HG03432 (cell line): ENCODE results near the gene NME4.
"Not testable (repeated sequence)": the region's sequence is repeated elsewhere in the genome, so short reads cannot be mapped to it uniquely, and the experiment has no call there.

Source experiments
- ATAC-seq: cut with Tn5 transposase; IDR thresholded peaks from one replicate; pipeline ENCODE4 v1.9.1; 2021; ENCODE audit warnings: mild to moderate bottlenecking, moderate library complexity; ENCODE audit not compliant: unreplicated experiment

Gene NME4

DNA sequence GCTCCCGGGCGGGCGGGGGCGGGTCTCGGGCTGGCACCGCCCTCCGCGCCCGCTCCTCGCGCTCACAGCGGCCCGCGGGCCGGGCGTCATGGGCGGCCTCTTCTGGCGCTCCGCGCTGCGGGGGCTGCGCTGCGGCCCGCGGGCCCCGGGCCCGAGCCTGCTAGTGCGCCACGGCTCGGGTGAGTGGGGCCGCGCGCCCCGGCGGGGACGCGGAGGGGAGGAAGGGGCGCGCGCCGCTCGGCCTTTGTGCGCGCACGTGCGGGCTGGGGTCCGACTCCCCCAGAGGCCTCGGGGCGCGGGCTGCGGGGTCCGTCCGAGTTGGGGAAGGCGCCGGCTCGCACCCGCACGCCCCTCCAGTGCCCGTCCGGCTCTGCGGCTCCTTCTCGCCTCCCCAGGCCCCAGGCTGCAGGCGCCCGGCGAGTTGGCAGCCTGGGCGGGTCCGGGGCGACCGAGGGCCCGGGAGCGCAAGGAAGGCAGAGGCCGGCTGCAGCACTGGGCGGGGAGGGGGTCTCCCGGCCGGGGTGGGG, at the start of gene NME4:
Gene NME4, plus strand, starts transcription at position 65 of the 527 bp plus-strand sequence. Its CDS starts 24 bp downstream, at position 89.
- no peak for ATAC-seq

DNA sequence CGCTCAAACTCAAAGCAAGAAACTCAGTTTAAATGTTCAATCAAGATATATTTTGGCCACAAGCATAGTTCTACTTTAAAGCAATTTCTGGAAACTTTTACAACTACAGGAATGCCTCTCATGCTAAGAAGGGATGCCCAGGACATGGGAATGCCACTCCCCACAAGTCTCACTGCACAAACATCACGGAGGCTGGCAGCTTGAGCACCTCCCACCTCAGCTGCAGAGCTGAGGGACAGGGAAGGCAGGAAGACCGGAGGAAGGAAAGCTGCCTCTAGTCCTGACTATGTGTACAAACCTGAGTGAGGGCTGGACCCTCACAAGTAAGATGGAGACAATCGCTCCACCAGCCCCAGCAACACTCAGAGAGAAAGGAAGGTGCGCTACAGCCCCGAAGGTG, 49.8 kb upstream of the NME4 start:
- ATAC-seq: no peak

DNA sequence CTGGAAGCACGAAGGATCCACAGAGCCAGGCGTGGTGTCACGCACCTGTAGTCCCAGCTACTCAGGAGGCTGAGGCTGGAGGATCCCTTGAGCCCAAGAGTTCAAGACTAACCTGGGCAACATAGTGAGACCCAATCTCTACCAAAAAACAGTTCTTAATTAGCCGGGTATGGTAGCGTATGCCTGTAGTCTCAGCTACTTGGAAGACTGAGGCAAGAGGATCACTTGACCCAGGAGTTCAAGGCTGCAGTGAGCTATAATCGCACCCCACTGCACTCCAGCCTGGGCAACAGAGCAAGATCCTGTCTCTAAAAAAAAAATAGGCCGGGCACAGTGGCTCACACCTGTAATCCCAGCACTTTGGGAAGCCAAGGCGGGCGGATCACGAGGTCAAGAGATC, 48.5 kb upstream of the NME4 start:
- not testable (repeated sequence) for ATAC-seq

DNA sequence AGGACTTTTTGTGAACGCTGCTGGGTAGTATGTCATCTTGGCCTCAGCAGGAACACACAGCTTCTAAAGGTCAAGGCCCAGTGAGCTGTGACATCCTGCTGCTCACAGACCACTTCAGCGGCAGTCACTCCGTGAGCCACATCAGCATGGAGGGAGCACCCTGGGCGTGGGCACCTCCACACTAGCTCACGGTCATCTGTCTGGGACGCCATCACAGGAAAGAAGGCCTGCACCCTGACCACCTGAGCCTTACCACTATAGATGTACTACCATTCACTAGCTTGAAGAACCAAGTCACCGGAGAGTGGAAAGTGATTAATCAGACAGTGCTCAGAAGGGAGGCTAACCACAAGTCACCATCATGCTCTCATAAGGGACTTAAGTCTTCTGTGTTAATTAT, 47.8 kb upstream of the NME4 start:
- no peak for ATAC-seq

DNA sequence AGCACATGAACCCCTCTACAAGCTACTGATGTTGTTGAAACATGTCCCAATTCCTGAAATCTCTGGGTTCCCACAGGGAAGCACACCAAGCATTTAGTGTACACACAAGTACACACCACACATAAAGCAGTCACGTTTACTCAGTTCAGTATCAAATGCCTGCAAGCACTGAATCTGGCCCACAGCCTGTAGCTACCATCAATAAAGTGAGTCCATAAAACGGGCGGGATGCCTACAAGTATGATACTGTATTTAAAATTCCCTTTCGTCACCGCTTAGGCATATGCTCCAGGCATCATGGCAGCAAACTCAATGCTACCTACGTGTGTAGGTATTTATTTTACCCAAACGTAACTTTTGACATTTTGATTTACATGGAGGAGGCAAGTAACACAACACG, 46.8 kb upstream of the NME4 start:
- no peak for ATAC-seq

DNA sequence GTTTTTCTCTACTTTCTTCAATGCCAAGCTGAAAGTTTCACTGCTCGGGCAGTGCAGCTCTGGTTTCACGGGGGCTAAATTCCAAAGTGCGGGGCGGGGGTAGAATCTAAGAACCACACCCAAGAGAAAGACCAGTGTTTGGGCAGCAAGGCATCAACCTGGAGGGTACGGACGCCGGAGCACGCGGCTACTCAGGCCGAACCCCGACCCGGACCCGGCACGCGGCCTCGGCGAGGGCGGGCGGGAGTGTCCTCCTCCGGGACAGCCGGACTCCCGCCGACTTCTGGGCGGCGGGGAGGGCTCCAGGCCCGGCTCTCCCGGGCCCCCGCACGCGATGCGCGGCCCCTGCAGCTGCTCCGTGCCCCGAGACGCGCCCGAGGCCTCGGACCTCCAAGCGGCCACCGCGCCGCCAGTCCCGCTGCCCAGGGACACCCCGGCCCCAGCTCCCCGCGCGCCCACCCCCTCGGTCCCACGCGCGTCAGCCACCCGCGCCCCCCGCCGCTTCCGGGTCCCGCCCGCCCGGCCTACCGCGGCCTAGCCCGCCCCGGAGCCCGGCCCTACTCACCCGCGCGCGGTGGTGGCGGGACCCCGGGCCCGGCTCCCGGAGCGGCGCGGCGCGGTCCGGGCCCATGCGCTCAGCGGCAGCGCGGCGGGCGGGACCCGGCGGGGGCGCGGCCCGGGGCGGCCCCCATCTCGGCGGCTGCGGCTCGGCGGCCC, 45.0 kb upstream of the NME4 start:
- peak; percentile 22 for ATAC-seq

DNA sequence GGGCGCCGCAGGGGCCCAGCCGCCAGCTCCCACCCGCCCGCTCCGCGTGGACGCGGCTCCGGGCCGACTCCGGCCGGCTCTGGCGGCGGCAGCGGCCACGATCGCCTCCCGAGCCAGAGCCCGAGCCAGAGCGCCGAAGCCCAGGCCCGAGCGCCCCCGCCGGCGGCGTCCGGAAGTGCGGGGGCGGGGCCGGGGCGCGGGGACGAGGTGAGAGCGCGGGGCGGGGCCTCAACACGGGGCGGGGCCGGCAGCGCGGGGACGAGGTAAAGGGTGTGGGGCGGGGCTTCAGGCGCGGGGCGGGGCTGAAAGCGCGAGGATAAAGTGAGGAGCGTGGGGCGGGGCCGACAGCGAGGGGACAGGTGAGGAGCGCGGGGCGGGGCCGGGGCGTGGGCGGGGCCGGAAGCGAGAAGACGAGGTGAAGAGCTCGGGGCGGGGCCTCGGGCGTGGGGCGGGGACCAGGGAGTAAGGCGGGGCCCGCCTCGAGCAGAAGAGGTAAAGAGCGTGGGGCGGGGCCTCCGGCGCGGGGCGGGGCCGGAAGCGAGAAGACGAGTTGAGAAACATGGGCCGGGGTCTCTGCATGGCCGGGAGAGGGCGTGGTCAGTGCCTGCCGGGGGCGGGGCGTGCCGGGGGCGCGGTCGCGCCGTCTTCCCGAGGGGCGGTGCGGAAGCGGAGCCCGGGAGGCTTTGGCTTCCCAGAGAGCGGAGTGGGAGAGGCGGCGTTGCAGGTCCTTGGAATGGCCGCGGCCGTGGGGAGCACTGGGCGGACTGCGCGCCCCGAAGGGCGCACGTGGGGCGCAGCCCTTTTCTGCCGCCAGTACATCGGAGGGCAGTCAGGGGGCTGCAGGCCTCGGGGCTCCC, 44.2 kb upstream of the NME4 start, which contains the start of gene AXIN1:
Gene AXIN1, minus strand, starts transcription at position 177 of the 857 bp plus-strand sequence. CDS start 5,698 bp downstream, outside the sequence.
- peak; percentile 66 for ATAC-seq

DNA sequence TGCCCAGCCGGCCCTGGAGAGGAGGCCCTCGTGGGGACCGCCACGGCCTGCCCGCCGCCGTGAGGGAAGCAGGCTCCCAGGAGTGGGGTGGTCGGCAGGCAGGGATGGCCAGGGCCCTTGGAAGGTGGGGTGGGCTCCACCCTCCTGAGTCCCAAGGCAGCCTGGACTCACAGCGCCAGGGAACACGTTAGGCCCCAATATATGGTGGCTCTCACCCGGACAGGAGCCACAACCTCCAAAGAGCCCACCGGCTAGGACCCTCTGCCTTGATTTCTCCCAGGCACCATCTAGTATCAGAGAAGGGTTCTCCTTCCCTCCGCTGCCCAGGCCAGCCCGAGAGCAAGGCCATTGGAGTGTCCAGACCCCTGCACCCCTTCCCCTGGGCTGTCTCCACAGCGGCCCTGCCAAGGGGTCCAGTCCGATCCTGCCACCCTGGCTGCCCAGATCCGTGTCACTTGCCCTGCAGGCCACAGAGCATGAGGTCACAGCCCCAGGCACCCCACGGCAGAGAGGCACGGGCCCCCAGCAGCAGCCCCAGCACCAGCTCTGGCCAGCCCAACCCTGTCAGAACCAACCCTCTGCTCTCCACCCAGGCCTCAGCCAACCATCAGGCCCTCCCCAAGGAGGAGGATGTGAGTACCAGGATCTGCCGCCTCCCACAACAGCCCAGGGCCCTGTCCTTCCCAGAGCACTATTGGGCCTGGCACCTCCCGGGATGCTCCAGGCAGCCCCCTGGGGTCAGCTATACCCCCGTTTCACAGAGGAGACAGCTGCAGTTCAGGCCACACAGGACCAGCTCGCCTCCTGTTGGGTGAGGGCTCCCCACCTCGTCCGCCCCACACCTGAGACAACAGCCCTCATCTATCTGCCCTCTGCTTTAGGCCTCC, 43.4 kb upstream of the NME4 start:
- no peak for ATAC-seq

DNA sequence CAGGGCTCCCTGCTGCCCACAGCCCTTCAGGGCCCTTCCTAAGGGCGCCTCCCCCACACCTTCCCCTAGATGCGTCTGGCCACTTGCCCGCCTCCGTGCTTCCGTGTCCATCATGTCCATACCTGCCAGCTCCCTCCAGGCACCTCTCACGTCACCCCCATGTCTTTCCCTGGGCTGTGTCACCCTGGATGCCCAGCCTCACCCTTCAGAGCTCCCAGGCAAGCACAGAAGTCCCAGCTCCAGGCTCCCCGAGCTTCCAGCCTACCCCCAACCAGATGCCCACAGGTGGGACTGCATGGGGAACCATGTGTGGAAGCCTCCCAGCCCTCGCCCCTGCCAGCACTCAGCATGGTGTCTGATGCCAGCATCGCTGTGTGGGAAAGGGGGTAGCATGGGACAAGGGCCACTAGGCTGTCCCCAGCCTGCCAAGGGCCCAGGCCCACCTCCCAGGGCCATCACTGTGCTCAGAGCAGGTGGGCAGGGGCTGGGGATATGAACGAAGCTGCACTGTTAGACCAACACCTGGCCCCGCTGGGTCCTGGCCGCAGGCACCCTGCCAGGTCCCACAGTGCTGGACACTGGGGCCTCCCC, 42.6 kb upstream of the NME4 start:
- no peak for ATAC-seq

DNA sequence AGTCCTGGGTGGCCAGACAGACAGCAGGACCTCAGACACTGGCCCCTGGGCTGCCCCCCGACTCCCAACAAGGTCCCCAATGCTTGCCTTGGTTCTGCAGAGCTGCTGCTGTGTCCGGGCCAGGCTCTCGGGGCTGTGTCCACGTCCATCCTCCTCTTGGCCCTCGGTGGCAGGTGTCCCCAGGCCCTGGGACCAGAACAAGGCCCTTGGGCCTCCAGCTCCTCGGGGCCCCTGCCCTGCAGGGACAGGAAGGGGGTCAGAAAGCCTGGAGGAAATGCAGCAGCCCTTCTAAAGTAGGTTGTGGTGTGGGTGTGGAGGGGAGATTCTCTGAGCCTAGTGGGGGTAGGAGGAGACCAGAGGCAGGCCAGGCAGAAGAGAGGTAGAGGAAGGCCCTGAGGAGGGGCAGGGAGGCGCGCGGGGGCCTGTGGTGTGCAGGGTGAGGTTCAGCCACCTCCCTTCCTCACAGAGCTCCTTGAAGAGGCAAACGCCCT, 42.0 kb upstream of the NME4 start:
- no peak for ATAC-seq

DNA sequence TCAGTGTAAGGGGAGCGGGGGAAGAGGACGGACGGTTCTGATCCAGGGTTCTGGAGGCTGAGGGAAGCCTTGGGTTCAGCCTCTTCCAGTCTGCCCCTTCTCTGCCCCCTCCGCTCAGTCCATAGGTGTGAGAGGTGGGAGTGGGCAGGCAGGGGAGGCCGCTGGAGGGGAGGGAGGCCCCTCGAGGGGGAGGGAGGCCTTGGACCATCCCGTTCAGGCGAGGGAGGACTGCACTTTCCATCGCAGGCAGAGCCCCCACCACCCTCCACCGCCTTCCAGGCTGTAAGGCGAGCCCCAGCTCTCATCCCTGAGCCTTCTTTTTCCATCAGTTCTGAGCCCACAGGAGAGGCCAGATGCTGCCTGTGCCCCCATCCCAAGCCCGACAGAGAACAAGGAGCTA, 40.3 kb upstream of the NME4 start:
- ATAC-seq: no peak

DNA sequence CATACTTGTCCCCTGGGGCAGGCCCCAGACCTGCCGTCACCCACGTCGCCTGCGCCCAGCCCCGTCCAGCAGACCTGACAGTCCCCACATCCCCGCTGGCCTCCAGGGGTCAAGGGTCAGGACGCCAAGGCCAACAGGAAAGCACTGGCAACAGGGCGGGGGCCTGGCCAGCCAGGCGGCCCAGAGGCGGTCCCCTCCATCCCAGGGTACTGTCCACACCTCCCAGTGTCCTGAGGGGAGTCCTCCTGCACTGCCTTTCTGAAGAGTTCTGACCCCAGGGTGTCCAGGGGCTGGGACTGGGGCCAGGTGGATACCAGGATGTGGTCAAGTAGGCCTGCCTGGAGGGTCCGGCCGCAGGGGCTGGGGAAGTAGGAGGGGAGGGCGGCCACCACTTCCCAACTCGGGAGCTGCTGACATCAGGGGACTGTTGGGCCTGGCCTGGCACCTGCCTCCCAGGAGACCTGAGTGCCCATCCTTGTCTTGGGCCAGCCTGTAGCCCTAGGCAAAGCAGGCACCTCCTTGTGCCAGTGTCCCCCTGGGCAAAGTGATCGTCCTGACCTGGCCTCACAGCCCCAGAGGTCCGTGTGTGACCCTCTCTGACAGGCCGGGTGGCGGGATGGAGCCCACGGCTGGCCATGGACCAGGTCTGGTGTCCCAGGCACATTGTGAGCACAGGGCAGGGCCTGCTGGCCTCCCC, 37.8 kb upstream of the NME4 start:
- no peak for ATAC-seq

DNA sequence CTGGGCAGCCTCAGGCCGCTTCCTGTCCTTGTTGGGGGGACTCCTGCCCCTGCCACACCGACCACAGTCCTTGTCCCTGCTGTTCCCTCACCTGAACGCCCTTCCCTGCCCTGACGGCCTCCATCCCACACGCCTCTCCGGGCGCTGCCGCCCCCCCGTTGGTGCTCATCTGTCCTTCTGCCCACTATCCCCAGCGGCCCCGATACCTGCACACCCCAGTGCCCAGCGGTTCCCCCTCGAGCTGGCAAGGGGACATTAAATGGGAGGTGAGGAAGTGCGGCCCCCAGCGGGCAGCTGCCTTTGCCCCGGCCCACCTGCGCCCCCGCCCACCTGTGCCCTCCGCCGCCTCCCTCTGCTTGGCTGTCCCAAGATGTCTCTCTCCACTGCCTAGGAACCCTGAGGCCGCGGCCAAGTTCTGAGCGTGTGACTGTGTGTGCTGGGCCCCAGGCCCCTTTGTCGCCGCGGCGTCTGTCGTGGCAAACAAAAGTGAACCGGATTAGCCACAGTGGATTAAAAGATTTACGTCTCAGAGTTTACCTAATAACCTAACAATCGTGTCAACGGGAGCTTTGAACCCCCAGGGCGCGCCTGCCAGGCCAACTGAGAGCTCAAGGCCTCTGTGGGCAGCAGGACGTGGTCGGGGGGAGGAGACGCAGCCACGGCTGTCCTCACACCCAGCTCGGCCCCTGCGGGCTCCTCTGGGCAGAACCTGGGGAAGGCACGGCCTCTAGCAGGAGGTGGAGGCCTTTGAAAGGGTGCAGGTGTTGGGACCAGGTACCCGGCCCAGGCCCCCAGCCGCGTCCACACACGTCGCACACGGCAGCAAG, 36.9 kb upstream of the NME4 start:
- no peak for ATAC-seq

DNA sequence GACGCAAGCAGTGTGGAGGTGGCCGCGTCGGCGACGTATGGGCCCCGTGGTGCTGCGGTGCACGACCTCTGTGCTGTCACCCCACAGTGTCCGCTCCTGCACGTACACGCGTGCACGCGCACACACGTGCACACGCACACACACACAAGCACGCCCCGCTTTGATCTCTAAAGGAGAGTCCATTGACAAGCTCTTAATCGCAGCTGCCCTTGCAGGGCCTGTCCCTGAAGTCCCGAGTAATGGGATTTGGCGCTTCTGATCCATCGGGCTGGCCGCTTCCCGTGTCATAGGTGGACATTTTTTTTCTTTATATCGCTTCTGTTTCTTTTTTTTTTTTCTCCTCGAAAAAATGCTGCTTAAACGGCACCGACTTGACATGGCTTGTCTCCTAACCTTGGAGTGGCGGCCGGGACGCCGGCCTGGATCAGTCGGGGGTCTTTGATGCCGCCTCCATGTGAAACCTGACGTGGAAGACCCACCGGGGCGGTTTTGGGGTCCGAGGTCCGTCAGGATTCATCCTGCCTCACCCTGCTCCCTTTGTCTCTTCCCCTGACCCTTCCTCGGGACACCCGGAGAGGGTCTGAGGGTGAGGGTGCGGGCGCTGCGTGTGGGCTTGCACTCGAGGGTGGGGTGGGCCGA, 36.2 kb upstream of the NME4 start:
- no peak for ATAC-seq

DNA sequence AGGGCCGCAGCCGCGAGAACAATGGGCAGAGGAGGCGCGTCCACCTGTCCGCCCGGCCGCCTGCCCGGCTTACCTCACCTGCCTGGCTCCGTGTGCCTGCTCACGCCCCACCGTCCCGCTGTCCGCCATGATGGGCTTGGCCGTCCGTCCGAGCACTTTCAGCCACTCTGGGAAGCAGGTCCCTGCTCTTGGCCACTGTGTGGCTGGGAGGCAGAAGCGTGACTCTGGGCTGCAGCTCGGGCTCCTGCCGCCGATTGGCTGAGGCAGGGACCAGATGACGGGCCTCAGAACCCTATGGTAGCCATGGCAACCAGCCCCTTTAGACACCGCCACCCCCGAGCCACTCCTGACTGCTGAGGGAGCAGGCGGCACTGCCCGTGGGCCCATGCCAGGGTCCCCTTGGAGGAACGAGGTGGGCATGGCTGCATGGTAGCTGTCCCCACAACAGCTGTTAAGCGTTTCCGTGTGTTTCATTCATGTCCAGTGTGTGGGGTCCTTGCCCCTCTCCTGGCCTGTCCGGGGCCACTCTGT, 35.6 kb upstream of the NME4 start:
- ATAC-seq: no peak

DNA sequence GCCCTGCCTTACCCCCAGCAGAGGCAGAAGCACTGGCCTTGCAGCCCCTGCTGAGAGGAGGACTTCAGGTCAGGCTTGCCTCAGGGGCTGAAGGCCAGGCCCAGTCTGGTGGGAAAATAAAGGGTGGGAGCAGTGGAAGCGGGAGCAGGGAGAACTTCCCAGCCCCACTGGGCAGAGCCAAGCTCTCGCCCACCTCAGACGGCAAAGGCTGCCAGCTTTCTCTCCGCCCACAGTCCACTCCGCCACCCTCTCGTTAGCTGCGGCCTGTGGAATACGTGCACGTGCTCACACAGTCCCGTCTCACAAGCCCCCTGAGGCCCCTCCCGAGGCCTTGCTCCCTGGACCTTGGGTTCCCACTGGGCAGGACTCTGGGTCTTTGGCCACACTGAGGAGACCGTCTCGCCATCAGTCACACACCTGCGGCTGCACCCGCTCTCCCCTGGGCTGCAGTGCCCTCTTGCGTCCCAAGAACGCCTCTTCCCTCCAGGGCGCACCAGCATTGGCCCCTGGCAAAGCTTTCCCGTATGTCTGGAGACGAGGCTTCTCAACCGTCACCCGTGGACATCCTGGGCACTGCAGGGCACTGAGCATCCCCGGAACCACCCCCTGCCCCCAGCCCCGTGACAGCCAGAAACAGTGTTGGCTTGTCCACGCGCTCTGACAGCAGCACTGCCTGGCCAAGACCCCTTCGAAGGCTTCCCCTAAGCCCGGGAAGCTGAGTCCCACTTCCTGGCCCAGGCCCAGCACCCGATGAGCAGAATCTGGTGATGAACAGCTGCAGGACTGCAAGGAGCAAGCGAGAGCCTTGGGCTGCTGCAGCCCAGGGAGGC, 34.9 kb upstream of the NME4 start:
- ATAC-seq: peak; percentile 54

DNA sequence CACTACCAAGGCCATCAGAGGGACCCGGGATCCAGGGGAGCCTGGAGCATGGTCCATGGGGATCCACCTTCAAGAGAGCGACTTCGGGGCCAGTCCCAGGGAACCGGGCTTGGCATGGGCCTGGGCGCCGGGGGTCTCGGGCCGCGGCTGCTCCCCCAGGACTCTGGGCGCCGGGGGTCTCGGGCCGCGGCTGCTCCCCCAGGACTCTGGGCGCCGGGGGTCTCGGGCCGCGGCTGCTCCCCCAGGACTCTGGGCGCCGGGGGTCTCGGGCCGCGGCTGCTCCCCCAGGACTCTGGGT, 34.3 kb upstream of the NME4 start:
- ATAC-seq: not testable (repeated sequence)
